Fibroblast of skin of left quadriceps (primary cell): ENCODE results near the gene SEPTIN7.
"Not testable (repeated sequence)": the region's sequence is repeated elsewhere in the genome, so short reads cannot be mapped to it uniquely, and the experiment has no call there.

Source experiments
- DNase-seq, 2 experiments: peaks; one replicate each; pipeline ENCODE4 v3.0.0-alpha.2; 2013; ENCODE audit warnings: low read depth in 2 of 2

SEPTIN7 gene

GRCh38 chr7:35800718-35801391 is at the start of gene SEPTIN7:
Gene SEPTIN7, plus strand, starts transcription at chr7:35801057. Its CDS starts 153 bp downstream, at chr7:35801210.
- peak; percentile 98 for DNase-seq

GRCh38 chr7:35752742-35753141 is 48.1 kb upstream of the SEPTIN7 start:
- no peak for DNase-seq

GRCh38 chr7:35753761-35754603 is 46.9 kb upstream of the SEPTIN7 start:
- DNase-seq, result no peak

GRCh38 chr7:35754741-35755140 is 46.1 kb upstream of the SEPTIN7 start:
- no peak for DNase-seq

GRCh38 chr7:35755711-35756110 is 45.1 kb upstream of the SEPTIN7 start:
- DNase-seq, result no peak

GRCh38 chr7:35756453-35756852 is 44.4 kb upstream of the SEPTIN7 start:
- DNase-seq, result not testable (repeated sequence)

GRCh38 chr7:35757574-35757973 is 43.3 kb upstream of the SEPTIN7 start:
- no peak for DNase-seq

GRCh38 chr7:35758421-35758820 is 42.4 kb upstream of the SEPTIN7 start:
- no peak for DNase-seq

- no peak for DNase-seq
These were observed 40.6 kb upstream of the SEPTIN7 start for GRCh38 chr7:35760143-35760745.

GRCh38 chr7:35761871-35762677 is 38.8 kb upstream of the SEPTIN7 start:
- DNase-seq, result peak; percentile 55 to 57

GRCh38 chr7:35762781-35763180 is 38.1 kb upstream of the SEPTIN7 start:
- no peak for DNase-seq

- DNase-seq, result no peak
These were observed 32.5 kb upstream of the SEPTIN7 start for GRCh38 chr7:35768346-35768745.

GRCh38 chr7:35771776-35772175 is 29.1 kb upstream of the SEPTIN7 start:
- DNase-seq, result no peak

GRCh38 chr7:35773994-35774393 is 26.9 kb upstream of the SEPTIN7 start:
- no peak for DNase-seq

- DNase-seq, result no peak
These were observed 24.2 kb upstream of the SEPTIN7 start for GRCh38 chr7:35776686-35777085.

GRCh38 chr7:35777121-35777520 is 23.7 kb upstream of the SEPTIN7 start:
- DNase-seq, result no peak

- DNase-seq, result no peak
These were observed 20.8 kb upstream of the SEPTIN7 start for GRCh38 chr7:35780070-35780469.

- DNase-seq, result no peak
These were observed 19.6 kb upstream of the SEPTIN7 start for GRCh38 chr7:35781200-35781701.

- DNase-seq, result no peak
These were observed 18.9 kb upstream of the SEPTIN7 start for GRCh38 chr7:35781767-35782515.

- no peak for DNase-seq
These were observed 16.5 kb upstream of the SEPTIN7 start for GRCh38 chr7:35784332-35784731.

GRCh38 chr7:35785250-35785649 is 15.6 kb upstream of the SEPTIN7 start:
- no peak for DNase-seq
